Measurements from ENCODE around the gene IL34.
A peak's percentile ranks its signal among the peaks of the same experiment; 100 is the strongest.

The IL34 gene

GRCh38 chr16:70678121-70678897 lies 31.9 kb downstream of the IL34 start:
- no peak for DNase-seq (ENCODE audit: low spot score)

- DNase-seq (ENCODE audit: low spot score) = no peak
Measured at GRCh38 chr16:70678898-70679670, 32.7 kb downstream of the IL34 start.

- DNase-seq (ENCODE audit: low spot score) = no peak
Measured at GRCh38 chr16:70679671-70680494, 33.5 kb downstream of the IL34 start.

GRCh38 chr16:70680495-70681381 lies 34.4 kb downstream of the IL34 start:
- DNase-seq (ENCODE audit: low spot score) = no peak

GRCh38 chr16:70681382-70682238 lies 35.3 kb downstream of the IL34 start:
- peak; percentile 96 for DNase-seq (ENCODE audit: low spot score)

- no peak for DNase-seq (ENCODE audit: low spot score)
Measured at GRCh38 chr16:70682239-70683145, 36.1 kb downstream of the IL34 start.

GRCh38 chr16:70683146-70683944 lies 37.0 kb downstream of the IL34 start:
- DNase-seq (ENCODE audit: low spot score) = no peak

GRCh38 chr16:70684146-70685060 lies 38.0 kb downstream of the IL34 start:
- no peak for DNase-seq (ENCODE audit: low spot score)

- DNase-seq (ENCODE audit: low spot score) = no peak
Measured at GRCh38 chr16:70685061-70685937, 38.9 kb downstream of the IL34 start.

GRCh38 chr16:70685938-70686375 lies 39.6 kb downstream of the IL34 start, which contains the start of gene MTSS2:
Gene MTSS2 (minus strand): TSS chr16:70686053. CDS start chr16:70685791, 262 bp downstream.
- DNase-seq (ENCODE audit: low spot score) = peak; percentile 58

GRCh38 chr16:70686376-70687101 lies 40.2 kb downstream of the IL34 start:
- no peak for DNase-seq (ENCODE audit: low spot score)

- DNase-seq (ENCODE audit: low spot score) = no peak
Measured at GRCh38 chr16:70687102-70687511, 40.7 kb downstream of the IL34 start.

GRCh38 chr16:70687671-70688245 lies 41.4 kb downstream of the IL34 start:
- no peak for DNase-seq (ENCODE audit: low spot score)

- DNase-seq (ENCODE audit: low spot score) = peak; percentile 91
Measured at GRCh38 chr16:70688246-70688742, 41.9 kb downstream of the IL34 start.

All from pons (tissue), 1 donor.